Tibial artery (tissue), 4 donors: ENCODE results near the gene RAB33B.
A peak's percentile ranks its signal among the peaks of the same experiment; 100 is the strongest.

Experiments
- DNase-seq, 2 donors: peaks; one replicate each; pipeline ENCODE4 v3.0.0-alpha.2; 2019
- H3K27ac ChIP-seq, 2 donors: fragments of 200-600 bp; sonication (generic) in 1 of 2; 1 replicate in 1 of 2; 2 replicates in 1 of 2; pipeline ENCODE4 v1.5.1; 2018 to 2019; ENCODE audit warnings: mild to moderate bottlenecking in 1 of 2
- H3K27me3 ChIP-seq, 2 donors: fragments of 200-600 bp; sonication (generic) in 1 of 2; one replicate each; pipeline versions ENCODE4 v1.5.1 to v1.6.0; 2016 to 2019
- H3K36me3 ChIP-seq, 3 donors: fragments of 200-600 bp; sonication (generic) in 2 of 3; one replicate each; pipeline ENCODE4 v1.5.1; 2016 to 2019; ENCODE audit warnings: mild to moderate bottlenecking in 2 of 3
- H3K4me1 ChIP-seq, 4 donors: fragments of 200-600 bp; sonication (generic) in 2 of 4; 1 replicate in 3 of 4; 2 replicates in 1 of 4; pipeline ENCODE4 v1.5.1; 2016 to 2019
- H3K4me3 ChIP-seq, 2 donors: fragments of 200-600 bp; sonication (generic) in 1 of 2; 1 replicate in 1 of 2; 2 replicates in 1 of 2; pipeline ENCODE4 v1.5.1; 2018 to 2019; ENCODE audit warnings: mild to moderate bottlenecking in 2 of 2
- H3K9me3 ChIP-seq, 3 donors: fragments of 200-600 bp; sonication (generic) in 1 of 3; one replicate each; pipeline ENCODE4 v1.5.1; 2016 to 2019
- CTCF ChIP-seq, 2 experiments: fragments of 200-600 bp in 1 of 2; fragments of 450-650 bp in 1 of 2; IDR thresholded peaks; one replicate each; pipeline ENCODE4 v1.5.1; 2017 to 2019; ENCODE audit warnings: antibody characterized with exemption in 2 of 2, mild to moderate bottlenecking in 1 of 2, moderate library complexity in 1 of 2
- intact Hi-C: fragments of 100-400 bp; cut with DNase I; formaldehyde crosslinking; loops from one replicate; pipeline ENCODE4 v1.15.0; 2023; ENCODE audit warnings: low total_unique reads

Gene RAB33B

GRCh38 chr4:139509727-139510410 lies 55.9 kb downstream of the RAB33B start:
- H3K4me3 ChIP-seq, result no peak overlapping the region
- no peak for DNase-seq

GRCh38 chr4:139511320-139511719 lies 57.4 kb downstream of the RAB33B start:
- TF ChIP-seq CTCF (IDR thresholded peaks at IDR 0.05), result no peak
- Histone ChIP-seq H3K27me3 (no peaks in the 10 kb centered on the region), H3K4me1 (peaks cover 0 to 10% (median 6%) of the 10 kb centered on the region in 4 donors), H3K4me3 (no peak overlapping the region), H3K9me3 (no peaks in the 10 kb centered on the region), H3K36me3 (peaks cover 34 to 90% (median 75%) of the 10 kb centered on the region in 3 donors), H3K27ac (no peak overlapping the region)
- intact Hi-C loops, result no loop called here
- DNase-seq, result no peak

More at GRCh38 chr4:139509727-139510410, 55.9 kb downstream of the RAB33B start:
- intact Hi-C loops, result no loop called here
- Histone ChIP-seq H3K36me3 (peaks cover 40 to 87% (median 71%) of the 10 kb centered on the region in 3 donors), H3K9me3 (no peaks in the 10 kb centered on the region), H3K27ac (no peak overlapping the region), H3K4me1 (no peaks in the 10 kb centered on the region), H3K27me3 (no peaks in the 10 kb centered on the region)
- TF ChIP-seq CTCF (IDR thresholded peaks at IDR 0.05), result peak in 1 of 2 experiments; percentile 6

- no peak overlapping the region for H3K27ac ChIP-seq
- H3K9me3 ChIP-seq, result no peaks in the 10 kb centered on the region
- H3K27me3 ChIP-seq, result no peaks in the 10 kb centered on the region
- no peak overlapping the region for H3K4me3 ChIP-seq
- intact Hi-C loops, result no loop called here
- peaks cover 0 to 10% (median 6%) of the 10 kb centered on the region in 4 donors for H3K4me1 ChIP-seq
- H3K36me3 ChIP-seq, result peaks cover 45 to 92% (median 89%) of the 10 kb centered on the region in 3 donors
- DNase-seq, result no peak
- no peak for TF ChIP-seq CTCF (IDR thresholded peaks at IDR 0.05)
Measured at GRCh38 chr4:139514382-139515059, 60.6 kb downstream of the RAB33B start.

- no peak overlapping the region for H3K4me3 ChIP-seq
- H3K27ac ChIP-seq, result peak overlapping the region in 1 of 2 donors; percentile 25
- H3K27me3 ChIP-seq, result no peaks in the 10 kb centered on the region
- peaks cover 49 to 93% (median 89%) of the 10 kb centered on the region in 3 donors for H3K36me3 ChIP-seq
- intact Hi-C loops, result no loop called here
- TF ChIP-seq CTCF (IDR thresholded peaks at IDR 0.05), result no peak
- DNase-seq, result no peak
- H3K4me1 ChIP-seq, result peaks cover 0 to 10% (median 6%) of the 10 kb centered on the region in 4 donors
- H3K9me3 ChIP-seq, result no peaks in the 10 kb centered on the region
Measured at GRCh38 chr4:139515531-139515958, 61.6 kb downstream of the RAB33B start.

GRCh38 chr4:139521754-139522401 lies 68.0 kb downstream of the RAB33B start:
- H3K4me1 ChIP-seq, result no peaks in the 10 kb centered on the region
- no peak overlapping the region for H3K4me3 ChIP-seq
- no peaks in the 10 kb centered on the region for H3K9me3 ChIP-seq
- DNase-seq, result no peak
- H3K27me3 ChIP-seq, result no peaks in the 10 kb centered on the region
- intact Hi-C loops, result no loop called here
- no peak for TF ChIP-seq CTCF (IDR thresholded peaks at IDR 0.05)
- H3K36me3 ChIP-seq, result peaks cover 64 to 90% (median 79%) of the 10 kb centered on the region in 3 donors
- H3K27ac ChIP-seq, result no peak overlapping the region
